Measurements from ENCODE around the gene MED26. TPM values are rescaled to one million over a fixed set of nuclear protein-coding genes. Genes with fewer than 3 reads are reported as not detected.
"Not testable (repeated sequence)": the region's sequence is repeated elsewhere in the genome, so short reads cannot be mapped to it uniquely, and the experiment has no call there.

The MED26 gene
- total and polyA plus RNA-seq, 2 of the 8 experiments (the other 6 are each of a cell fraction or from before 2014, with no cell fraction given): 5.3 to 10.7 TPM

DNA sequence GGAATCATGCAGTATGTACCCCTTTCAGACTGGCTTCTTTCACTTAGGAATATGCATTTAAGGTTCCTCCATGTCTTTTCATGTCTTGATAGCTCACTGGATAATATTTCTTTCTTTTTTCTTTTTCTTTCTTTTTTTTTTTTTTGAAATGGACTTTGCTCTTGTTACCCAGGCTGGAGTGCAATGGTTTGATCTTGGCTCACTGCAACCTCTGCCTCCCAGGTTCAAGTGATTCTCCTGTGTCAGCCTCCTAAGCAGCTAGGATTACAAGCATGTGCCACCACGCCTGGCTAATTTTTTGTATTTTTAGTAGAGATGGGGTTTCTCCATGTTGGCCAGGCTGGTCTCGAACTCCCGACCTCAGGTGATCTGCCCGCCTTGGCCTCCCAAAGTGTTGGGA lies 40.7 kb upstream of the MED26 start:
- H3K23me2 ChIP-seq (ENCODE audit: low read depth, low read length); H4K20me1 ChIP-seq (replicated peaks in 1 of 2; ENCODE audit: control insufficient read depth in 1 of 2, insufficient read depth in 2 of 2, low read length in 2 of 2); H4K5ac ChIP-seq (ENCODE audit: insufficient read length, low read depth, low read length); FAIRE-seq; H3K79me1 ChIP-seq (ENCODE audit: low read depth, low read length); H2BK15ac ChIP-seq (ENCODE audit: low read length); H3K14ac ChIP-seq (ENCODE audit: insufficient read length); DNase-seq (ENCODE audit: low read depth in 1 of 2, low spot score in 2 of 2); H3K18ac ChIP-seq (ENCODE audit: extremely low read depth, low read length); H2BK12ac ChIP-seq (ENCODE audit: low read depth, low read length); H3K27me3 ChIP-seq (replicated peaks in 1 of 4; ENCODE audit: control insufficient read depth in 3 of 4, extremely low read depth in 1 of 4, insufficient read depth in 3 of 4, low read length in 3 of 4); H3K4me1 ChIP-seq (replicated peaks in 1 of 4; ENCODE audit: control insufficient read depth in 3 of 4, insufficient read depth in 4 of 4, low read length in 3 of 4); H3K9me3 ChIP-seq (ENCODE audit: insufficient read depth in 2 of 2, low read depth in 1 of 2, low read length in 1 of 2); H2BK20ac ChIP-seq (ENCODE audit: low read length); CTCF ChIA-PET (ENCODE audit: partially characterized antibody); H3K36me3 ChIP-seq (ENCODE audit: control insufficient read depth in 2 of 4, insufficient read depth in 4 of 4, low read length in 3 of 4); H2AK5ac ChIP-seq (ENCODE audit: low read depth, low read length); H3K56ac ChIP-seq (replicated peaks; ENCODE audit: insufficient read length, low read depth, low read length); H4K91ac ChIP-seq (replicated peaks; ENCODE audit: insufficient read length, low read length); H3K27ac ChIP-seq (ENCODE audit: low read depth, low read length); H2BK120ac ChIP-seq (replicated peaks; ENCODE audit: low read depth, low read length); H3K4ac ChIP-seq (replicated peaks; ENCODE audit: insufficient read length, low read depth, low read length); H3K79me2 ChIP-seq (ENCODE audit: control insufficient read depth in 1 of 2, insufficient read depth in 2 of 2, low read length in 2 of 2); H2BK5ac ChIP-seq (ENCODE audit: low read depth, low read length); H4K8ac ChIP-seq (ENCODE audit: extremely low read depth, insufficient read depth, low read length); H3K9ac ChIP-seq (replicated peaks in 1 of 4; ENCODE audit: extremely low read depth in 1 of 4, low read depth in 3 of 4, low read length in 3 of 4); H3K4me2 ChIP-seq (ENCODE audit: insufficient read depth in 1 of 2, low read depth in 2 of 2, low read length in 2 of 2); H3K23ac ChIP-seq (ENCODE audit: insufficient read length); H2AFZ ChIP-seq (ENCODE audit: low read length); H3K4me3 ChIP-seq (ENCODE audit: extremely low read depth in 1 of 4, insufficient read depth in 2 of 4, low read depth in 3 of 4, low read length in 4 of 4): not testable (repeated sequence)
- WGBS, 2 experiments (ENCODE audit: extremely low coverage in 1 of 2, insufficient coverage in 1 of 2, insufficient read length in 1 of 2, insufficient replicate concordance in 2 of 2, low coverage in 1 of 2, low lambda C conversion rate in 2 of 2, missing lambda C conversion rate in 1 of 2): 100% methylated on average over 3 of the region's 4 CpGs; no CpG with 5 or more reads in 1 of the 2 experiments
- POLR2A ChIA-PET (ENCODE audit: partially characterized antibody): interaction anchor here (0.6 kb wide), 1 partner anchor 740 kb away, joined by 3 read pairs; no protein-coding TSS in a partner anchor

All from H1 (cell line).